Measurements from ENCODE around the gene TFAP2B. TPM values are rescaled to one million over a fixed set of nuclear protein-coding genes. Genes with fewer than 3 reads are reported as not detected.

The TFAP2B gene
- under 0.01 TPM for total RNA-seq
- 1 to 10 TPM in 1 of 8 donors, under 1 TPM in 6, not detected in 1; 0.04 to 6.9 (median 0.09) TPM for polyA plus RNA-seq (ENCODE audit: insufficient read depth in 1 of 8, insufficient read length in 8 of 8, low replicate concordance in 1 of 8)
- long read RNA-seq, donor 1: 0 reads
- long read RNA-seq, donor 2, full-length matches to known transcripts: 1 of 1 reads
- long read RNA-seq, donor 2, partial matches to known transcripts: 0 of 1 reads
- long read RNA-seq, donor 2, other reads (novel, unspliced or antisense): 0 of 1 reads
- long read RNA-seq, donor 3: 0 reads
- long read RNA-seq, donor 4: 0 reads
- long read RNA-seq, donor 5, partial matches to known transcripts: 0 of 1 reads
- long read RNA-seq, donor 5, other reads (novel, unspliced or antisense): 0 of 1 reads
- long read RNA-seq, donor 6: 0 reads
- long read RNA-seq, donor 7, partial matches to known transcripts: 0 of 1 reads
- long read RNA-seq, donor 7, other reads (novel, unspliced or antisense): 0 of 1 reads
- long read RNA-seq, donor 8: 0 reads
- long read RNA-seq, donor 9: 0 reads
- long read RNA-seq, donor 10: 0 reads
- long read RNA-seq, donor 11, partial matches to known transcripts: 0 of 1 reads
- long read RNA-seq, donor 11, other reads (novel, unspliced or antisense): 0 of 1 reads

- Histone ChIP-seq H3K4me3 (ENCODE audit: low read length) (peak within 1 kb of the TSS; percentile 10), H3K27me3 (ENCODE audit: control insufficient read depth, insufficient read depth, low read length) (peaks cover 62% of the 10 kb centered on the region), H3K9me3 (replicated peaks; ENCODE audit: control insufficient read depth, low read depth, low read length) (no peaks in the 10 kb centered on the region), H3K4me1 (ENCODE audit: control insufficient read depth, insufficient read depth, low read length) (peaks cover 11% of the 10 kb centered on the region), H3K36me3 (ENCODE audit: control insufficient read depth, insufficient read depth, low read length) (no peaks in the 10 kb centered on the region), H3K27ac (ENCODE audit: low read length) (no peak within 1 kb of the TSS)
- DNase-seq: no peak
- no CpG with 5 or more reads among the region's 7 CpGs for WGBS (ENCODE audit: insufficient coverage)
These were observed at the start of gene TFAP2B for GRCh38 chr6:50818673-50819072. TSS of gene TFAP2B (plus strand) at chr6:50818871. CDS start at chr6:50818892, 21 bp downstream.

GRCh38 chr6:50778696-50779095 is 40.0 kb upstream of the TFAP2B start:
- DNase-seq: no peak
- no peaks in the 10 kb centered on the region for H3K4me1 ChIP-seq (ENCODE audit: control insufficient read depth, insufficient read depth, low read length)
- no peaks in the 10 kb centered on the region for H3K27me3 ChIP-seq (ENCODE audit: control insufficient read depth, insufficient read depth, low read length)
- no peaks in the 10 kb centered on the region for H3K36me3 ChIP-seq (ENCODE audit: control insufficient read depth, insufficient read depth, low read length)
- H3K9me3 ChIP-seq (replicated peaks; ENCODE audit: control insufficient read depth, low read depth, low read length): no peaks in the 10 kb centered on the region
- no peak overlapping the region for H3K4me3 ChIP-seq (ENCODE audit: low read length)
- no peak overlapping the region for H3K27ac ChIP-seq (ENCODE audit: low read length)

DNA sequence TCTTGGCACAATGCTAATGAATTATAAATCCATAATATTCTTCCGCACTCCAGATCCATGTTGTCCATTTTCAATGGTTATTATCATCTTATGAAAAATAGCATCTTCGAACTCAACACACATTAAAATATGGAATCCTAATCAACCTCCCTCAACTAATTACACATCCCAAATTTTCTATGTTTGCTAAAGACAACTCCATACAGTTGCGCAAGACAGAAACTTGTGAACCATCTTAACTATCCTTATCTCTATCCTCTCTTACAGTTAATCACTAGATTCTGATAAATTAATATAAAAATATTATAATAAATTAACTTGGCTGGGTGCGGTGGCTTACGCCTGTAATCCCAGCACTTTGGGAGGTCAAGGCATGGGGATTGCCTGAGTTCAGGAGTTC is 38.3 kb upstream of the TFAP2B start:
- WGBS (ENCODE audit: insufficient coverage): 80% methylated on average over 1 of the region's 5 CpGs
- no peak for DNase-seq
- Histone ChIP-seq H3K36me3 (ENCODE audit: control insufficient read depth, insufficient read depth, low read length) (no peaks in the 10 kb centered on the region), H3K4me1 (ENCODE audit: control insufficient read depth, insufficient read depth, low read length) (no peaks in the 10 kb centered on the region), H3K4me3 (ENCODE audit: low read length) (no peak overlapping the region), H3K27me3 (ENCODE audit: control insufficient read depth, insufficient read depth, low read length) (no peaks in the 10 kb centered on the region), H3K9me3 (replicated peaks; ENCODE audit: control insufficient read depth, low read depth, low read length) (no peaks in the 10 kb centered on the region), H3K27ac (ENCODE audit: low read length) (no peak overlapping the region)

- no peaks in the 10 kb centered on the region for H3K4me1 ChIP-seq (ENCODE audit: control insufficient read depth, insufficient read depth, low read length)
- H3K9me3 ChIP-seq (replicated peaks; ENCODE audit: control insufficient read depth, low read depth, low read length): no peaks in the 10 kb centered on the region
- no CpG with 5 or more reads among the region's 1 CpG for WGBS (ENCODE audit: insufficient coverage)
- no peak overlapping the region for H3K27ac ChIP-seq (ENCODE audit: low read length)
- peak; percentile 1 for DNase-seq
- no peaks in the 10 kb centered on the region for H3K27me3 ChIP-seq (ENCODE audit: control insufficient read depth, insufficient read depth, low read length)
- no peak overlapping the region for H3K4me3 ChIP-seq (ENCODE audit: low read length)
- H3K36me3 ChIP-seq (ENCODE audit: control insufficient read depth, insufficient read depth, low read length): no peaks in the 10 kb centered on the region
These were observed 32.8 kb upstream of the TFAP2B start for GRCh38 chr6:50785921-50786320.

GRCh38 chr6:50791900-50792508 is 26.7 kb upstream of the TFAP2B start:
- Histone ChIP-seq H3K4me1 (ENCODE audit: control insufficient read depth, insufficient read depth, low read length) (no peaks in the 10 kb centered on the region), H3K9me3 (replicated peaks; ENCODE audit: control insufficient read depth, low read depth, low read length) (no peaks in the 10 kb centered on the region), H3K27ac (ENCODE audit: low read length) (no peak overlapping the region), H3K4me3 (ENCODE audit: low read length) (no peak overlapping the region), H3K27me3 (ENCODE audit: control insufficient read depth, insufficient read depth, low read length) (no peaks in the 10 kb centered on the region), H3K36me3 (ENCODE audit: control insufficient read depth, insufficient read depth, low read length) (no peaks in the 10 kb centered on the region)
- DNase-seq: peak; percentile 57
- no CpG with 5 or more reads among the region's 3 CpGs for WGBS (ENCODE audit: insufficient coverage)

- H3K27me3 ChIP-seq (ENCODE audit: control insufficient read depth, insufficient read depth, low read length): no peaks in the 10 kb centered on the region
- WGBS (ENCODE audit: insufficient coverage): no CpG with 5 or more reads among the region's 1 CpG
- no peaks in the 10 kb centered on the region for H3K36me3 ChIP-seq (ENCODE audit: control insufficient read depth, insufficient read depth, low read length)
- H3K27ac ChIP-seq (ENCODE audit: low read length): no peak overlapping the region
- DNase-seq: no peak
- no peaks in the 10 kb centered on the region for H3K9me3 ChIP-seq (replicated peaks; ENCODE audit: control insufficient read depth, low read depth, low read length)
- no peaks in the 10 kb centered on the region for H3K4me1 ChIP-seq (ENCODE audit: control insufficient read depth, insufficient read depth, low read length)
- H3K4me3 ChIP-seq (ENCODE audit: low read length): no peak overlapping the region
These were observed 25.9 kb upstream of the TFAP2B start for GRCh38 chr6:50792771-50793170.

GRCh38 chr6:50795574-50795973 is 23.1 kb upstream of the TFAP2B start:
- Histone ChIP-seq H3K4me1 (ENCODE audit: control insufficient read depth, insufficient read depth, low read length) (no peaks in the 10 kb centered on the region), H3K36me3 (ENCODE audit: control insufficient read depth, insufficient read depth, low read length) (no peaks in the 10 kb centered on the region), H3K27me3 (ENCODE audit: control insufficient read depth, insufficient read depth, low read length) (no peaks in the 10 kb centered on the region), H3K4me3 (ENCODE audit: low read length) (no peak overlapping the region), H3K27ac (ENCODE audit: low read length) (no peak overlapping the region), H3K9me3 (replicated peaks; ENCODE audit: control insufficient read depth, low read depth, low read length) (no peaks in the 10 kb centered on the region)
- no peak for DNase-seq
- no CpG with 5 or more reads among the region's 5 CpGs for WGBS (ENCODE audit: insufficient coverage)

DNA sequence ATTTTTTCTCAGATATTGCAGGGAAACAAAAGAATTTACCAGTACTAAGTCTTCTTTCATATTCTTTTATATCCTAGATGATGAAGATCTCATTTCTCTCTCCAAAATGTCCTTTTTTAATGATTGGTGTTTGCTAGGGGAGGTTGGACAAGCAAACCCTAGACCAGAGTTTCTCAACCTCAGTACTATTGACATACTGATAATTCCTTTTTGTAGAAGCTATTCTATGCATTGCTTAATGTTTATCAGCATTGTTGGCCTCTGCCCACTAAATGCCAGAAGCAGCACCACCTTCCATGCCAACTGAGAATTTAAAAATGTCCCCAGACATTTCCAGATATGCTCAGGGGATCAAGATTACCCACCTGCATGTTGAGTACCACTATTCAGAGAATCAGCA is 14.4 kb upstream of the TFAP2B start:
- no peak for DNase-seq
- no peak overlapping the region for H3K4me3 ChIP-seq (ENCODE audit: low read length)
- H3K4me1 ChIP-seq (ENCODE audit: control insufficient read depth, insufficient read depth, low read length): no peaks in the 10 kb centered on the region
- no peak overlapping the region for H3K27ac ChIP-seq (ENCODE audit: low read length)
- no peaks in the 10 kb centered on the region for H3K9me3 ChIP-seq (replicated peaks; ENCODE audit: control insufficient read depth, low read depth, low read length)
- no peaks in the 10 kb centered on the region for H3K36me3 ChIP-seq (ENCODE audit: control insufficient read depth, insufficient read depth, low read length)
- H3K27me3 ChIP-seq (ENCODE audit: control insufficient read depth, insufficient read depth, low read length): no peaks in the 10 kb centered on the region

DNA sequence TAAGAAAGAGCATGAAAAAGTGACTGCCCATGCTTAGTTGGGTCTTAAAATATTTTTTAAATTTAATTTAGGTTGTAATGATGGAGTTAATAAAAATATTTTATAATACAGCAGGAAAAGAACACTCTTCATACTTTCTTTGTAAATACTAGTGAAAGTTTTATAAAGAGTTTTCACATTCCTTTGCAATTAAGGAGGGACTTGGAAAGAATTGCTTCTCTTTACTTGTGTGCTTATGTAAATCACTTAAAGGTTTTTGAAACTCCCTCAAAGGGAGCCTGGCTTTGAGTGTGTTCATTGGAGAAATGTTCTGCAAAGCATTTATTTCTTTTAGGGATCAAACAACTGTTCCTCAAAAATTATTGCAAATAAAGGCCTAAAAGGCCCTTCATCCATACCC is 11.6 kb upstream of the TFAP2B start:
- H3K27ac ChIP-seq (ENCODE audit: low read length): no peak overlapping the region
- DNase-seq: no peak

GRCh38 chr6:50815436-50816114 is 3.1 kb upstream of the TFAP2B start:
- H3K4me1 ChIP-seq (ENCODE audit: control insufficient read depth, insufficient read depth, low read length): peaks cover 11% of the 10 kb centered on the region
- H3K27me3 ChIP-seq (ENCODE audit: control insufficient read depth, insufficient read depth, low read length): peaks cover 35% of the 10 kb centered on the region
- H3K36me3 ChIP-seq (ENCODE audit: control insufficient read depth, insufficient read depth, low read length): no peaks in the 10 kb centered on the region
- no peak overlapping the region for H3K27ac ChIP-seq (ENCODE audit: low read length)
- DNase-seq: peak; percentile 34
- WGBS (ENCODE audit: insufficient coverage): 12% methylated on average over 7 of the region's 16 CpGs
- no peaks in the 10 kb centered on the region for H3K9me3 ChIP-seq (replicated peaks; ENCODE audit: control insufficient read depth, low read depth, low read length)
- peak overlapping the region; percentile 35 for H3K4me3 ChIP-seq (ENCODE audit: low read length)

More for the DNA sequence above, 11.6 kb upstream of the TFAP2B start:
- H3K4me1 ChIP-seq (ENCODE audit: control insufficient read depth, insufficient read depth, low read length): no peaks in the 10 kb centered on the region
- no peaks in the 10 kb centered on the region for H3K36me3 ChIP-seq (ENCODE audit: control insufficient read depth, insufficient read depth, low read length)
- no peaks in the 10 kb centered on the region for H3K27me3 ChIP-seq (ENCODE audit: control insufficient read depth, insufficient read depth, low read length)
- no peak overlapping the region for H3K4me3 ChIP-seq (ENCODE audit: low read length)
- H3K9me3 ChIP-seq (replicated peaks; ENCODE audit: control insufficient read depth, low read depth, low read length): no peaks in the 10 kb centered on the region

Measured in muscle of leg (tissue), 16 donors.